ENCODE data around the gene RASSF4.

DNA sequence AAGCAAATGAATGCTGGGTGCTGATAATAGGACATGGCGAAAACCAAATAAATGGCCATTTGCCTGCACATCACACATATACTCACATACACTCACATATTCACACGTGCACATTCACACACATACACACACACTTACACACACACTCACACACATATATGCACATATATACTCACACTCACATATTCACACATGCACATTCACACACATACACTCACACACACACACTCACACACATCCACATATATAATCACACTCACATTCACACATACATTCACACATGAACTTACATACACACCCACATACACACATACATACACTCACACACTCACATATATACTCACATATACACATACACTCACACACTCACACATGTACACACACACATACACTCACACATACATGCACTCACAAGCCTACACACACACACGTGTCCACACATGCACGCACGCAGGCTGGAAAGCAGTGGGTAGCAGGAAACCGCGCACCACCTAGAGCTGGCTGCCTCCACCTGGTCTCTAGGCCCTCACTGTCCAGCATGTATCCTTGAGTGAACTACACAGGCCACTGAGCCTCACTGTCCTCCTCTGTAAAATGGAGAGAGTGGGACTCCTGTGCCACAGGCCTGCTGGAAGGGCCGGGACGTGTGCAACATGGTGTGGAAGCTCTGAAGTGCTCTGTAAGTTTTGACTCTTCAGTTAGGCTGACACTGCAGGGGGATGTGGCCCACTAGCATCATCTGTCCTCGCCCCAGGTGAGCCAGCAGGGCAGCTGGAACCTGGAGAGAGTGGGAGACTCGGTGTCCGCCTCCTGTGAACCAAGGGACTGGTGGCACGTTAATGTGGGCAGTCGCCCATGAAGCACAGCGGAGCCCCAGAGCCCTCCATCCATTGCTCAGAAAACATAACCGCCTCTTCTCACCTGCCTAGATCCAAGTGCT, 33.5 kb upstream of the RASSF4 start:
- TF ChIP-seq, protein P1, sequence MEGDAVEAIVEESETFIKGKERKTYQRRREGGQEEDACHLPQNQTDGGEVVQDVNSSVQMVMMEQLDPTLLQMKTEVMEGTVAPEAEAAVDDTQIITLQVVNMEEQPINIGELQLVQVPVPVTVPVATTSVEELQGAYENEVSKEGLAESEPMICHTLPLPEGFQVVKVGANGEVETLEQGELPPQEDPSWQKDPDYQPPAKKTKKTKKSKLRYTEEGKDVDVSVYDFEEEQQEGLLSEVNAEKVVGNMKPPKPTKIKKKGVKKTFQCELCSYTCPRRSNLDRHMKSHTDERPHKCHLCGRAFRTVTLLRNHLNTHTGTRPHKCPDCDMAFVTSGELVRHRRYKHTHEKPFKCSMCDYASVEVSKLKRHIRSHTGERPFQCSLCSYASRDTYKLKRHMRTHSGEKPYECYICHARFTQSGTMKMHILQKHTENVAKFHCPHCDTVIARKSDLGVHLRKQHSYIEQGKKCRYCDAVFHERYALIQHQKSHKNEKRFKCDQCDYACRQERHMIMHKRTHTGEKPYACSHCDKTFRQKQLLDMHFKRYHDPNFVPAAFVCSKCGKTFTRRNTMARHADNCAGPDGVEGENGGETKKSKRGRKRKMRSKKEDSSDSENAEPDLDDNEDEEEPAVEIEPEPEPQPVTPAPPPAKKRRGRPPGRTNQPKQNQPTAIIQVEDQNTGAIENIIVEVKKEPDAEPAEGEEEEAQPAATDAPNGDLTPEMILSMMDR (IDR thresholded peaks at IDR 0.05) = no peak
- TF ChIP-seq POLR2AphosphoS5 (IDR thresholded peaks at IDR 0.05; ENCODE audit: insufficient read depth in 1 of 2, low read depth in 1 of 2) = no peak
